Central memory CD8-positive, alpha-beta T cell (primary cell): ENCODE data around the gene PDXDC1.
"Not testable (repeated sequence)": the region's sequence is repeated elsewhere in the genome, so short reads cannot be mapped to it uniquely, and the experiment has no call there.

Source experiments
- ATAC-seq: fragments of 150-1000 bp; cut with Tn5 transposase; replicated peaks from 2 replicates; pipeline ENCODE4 v1.10.0; 2022; ENCODE audit warnings: mild to moderate bottlenecking, moderate FRiP score, moderate number of reproducible peaks; ENCODE audit not compliant: poor library complexity, severe bottlenecking; ENCODE audit errors: extremely low read depth
- DNase-seq, 2 donors: peaks; one replicate each; pipeline ENCODE4 v3.0.0; 2021; ENCODE audit warnings: low spot score in 2 of 2
- H3K27ac Mint-ChIP-seq: one replicate; pipeline ENCODE4 v1.8.0; 2022; ENCODE audit warnings: low read depth, mild to moderate bottlenecking, moderate library complexity, mixed read lengths
- H3K27me3 Mint-ChIP-seq: one replicate; pipeline ENCODE4 v1.8.0; 2022; ENCODE audit warnings: mixed read lengths
- H3K36me3 Mint-ChIP-seq: one replicate; pipeline ENCODE4 v1.8.0; 2022; ENCODE audit warnings: mild to moderate bottlenecking, moderate library complexity, mixed read lengths; ENCODE audit not compliant: insufficient read depth
- H3K4me1 Mint-ChIP-seq: one replicate; pipeline ENCODE4 v1.8.0; 2022; ENCODE audit warnings: mixed read lengths
- H3K4me3 Mint-ChIP-seq: one replicate; pipeline ENCODE4 v1.8.0; 2022; ENCODE audit warnings: mild to moderate bottlenecking, moderate library complexity, mixed read lengths
- H3K9me3 Mint-ChIP-seq: one replicate; pipeline ENCODE4 v1.8.0; 2022; ENCODE audit warnings: mixed read lengths

Gene PDXDC1

DNA sequence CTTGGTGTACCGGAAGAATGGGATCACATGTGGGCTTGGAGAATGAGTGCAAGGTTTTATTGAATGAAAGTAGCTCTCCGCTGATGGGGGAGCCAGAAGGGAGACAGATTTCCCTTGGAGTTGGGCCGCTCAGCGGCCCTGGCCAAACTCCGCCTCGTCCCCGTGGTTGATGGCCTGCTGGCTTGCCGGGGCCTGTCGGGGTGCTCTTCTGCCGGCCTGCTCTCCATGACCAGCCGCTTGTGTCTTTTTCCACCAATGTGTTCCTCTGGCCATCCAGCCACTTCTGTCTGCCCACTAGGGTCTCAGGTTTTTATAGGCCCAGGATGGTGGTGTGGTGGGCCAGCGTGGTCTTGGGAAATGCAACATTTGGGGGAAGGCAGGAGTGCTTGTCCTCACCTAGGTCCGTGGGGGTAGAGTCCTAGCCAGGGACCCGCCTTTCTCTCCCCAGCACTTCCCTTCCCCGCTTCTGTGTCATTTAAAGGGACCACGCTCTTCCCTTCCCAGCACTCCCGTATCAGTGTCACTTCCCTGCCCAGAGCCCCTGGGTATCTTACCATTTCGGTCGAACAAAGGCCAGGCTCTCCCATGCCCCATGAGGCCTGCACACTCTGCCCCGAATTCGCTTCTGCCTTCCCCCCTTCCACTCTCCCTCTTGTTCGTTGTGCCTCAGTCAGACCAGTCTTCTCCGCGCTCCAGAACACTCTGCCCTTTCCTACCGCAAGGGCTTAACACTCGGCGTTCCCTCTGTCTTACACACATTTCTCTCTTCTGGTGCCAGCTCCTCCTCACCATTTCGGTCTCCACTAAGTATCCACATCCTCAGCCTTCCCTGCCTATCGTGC lies 52.9 kb downstream of the PDXDC1 start:
- H3K9me3 Mint-ChIP-seq, H3K27me3 Mint-ChIP-seq, H3K4me3 Mint-ChIP-seq, ATAC-seq, DNase-seq: not testable (repeated sequence)
- peaks cover 41% of the 10 kb centered on the region for H3K4me1 Mint-ChIP-seq
- peaks cover 61% of the 10 kb centered on the region for H3K36me3 Mint-ChIP-seq
- H3K27ac Mint-ChIP-seq, result peak overlapping the region; percentile 73

DNA sequence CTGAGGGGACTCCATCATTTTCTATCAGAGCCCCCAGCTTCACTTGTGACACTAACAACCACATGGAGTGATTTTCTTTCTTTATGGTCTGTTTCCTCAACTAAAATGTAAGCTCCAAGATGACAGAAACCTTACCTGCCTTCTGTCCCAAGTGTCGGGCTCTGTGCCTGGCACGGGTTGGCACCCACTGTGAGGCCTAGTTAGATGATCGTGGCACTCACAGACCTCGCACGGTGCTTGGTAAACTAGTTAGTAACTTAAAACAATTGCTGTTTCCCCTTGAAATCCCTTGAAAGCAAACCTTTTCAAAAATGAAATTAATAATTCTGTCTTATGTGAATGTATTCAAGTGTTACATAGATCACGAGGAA lies 53.5 kb downstream of the PDXDC1 start:
- not testable (repeated sequence) for H3K9me3 Mint-ChIP-seq, H3K4me3 Mint-ChIP-seq, H3K27me3 Mint-ChIP-seq, ATAC-seq, DNase-seq
- H3K4me1 Mint-ChIP-seq, result peaks cover 42% of the 10 kb centered on the region
- peak overlapping the region; percentile 73 for H3K27ac Mint-ChIP-seq
- peaks cover 57% of the 10 kb centered on the region for H3K36me3 Mint-ChIP-seq

DNA sequence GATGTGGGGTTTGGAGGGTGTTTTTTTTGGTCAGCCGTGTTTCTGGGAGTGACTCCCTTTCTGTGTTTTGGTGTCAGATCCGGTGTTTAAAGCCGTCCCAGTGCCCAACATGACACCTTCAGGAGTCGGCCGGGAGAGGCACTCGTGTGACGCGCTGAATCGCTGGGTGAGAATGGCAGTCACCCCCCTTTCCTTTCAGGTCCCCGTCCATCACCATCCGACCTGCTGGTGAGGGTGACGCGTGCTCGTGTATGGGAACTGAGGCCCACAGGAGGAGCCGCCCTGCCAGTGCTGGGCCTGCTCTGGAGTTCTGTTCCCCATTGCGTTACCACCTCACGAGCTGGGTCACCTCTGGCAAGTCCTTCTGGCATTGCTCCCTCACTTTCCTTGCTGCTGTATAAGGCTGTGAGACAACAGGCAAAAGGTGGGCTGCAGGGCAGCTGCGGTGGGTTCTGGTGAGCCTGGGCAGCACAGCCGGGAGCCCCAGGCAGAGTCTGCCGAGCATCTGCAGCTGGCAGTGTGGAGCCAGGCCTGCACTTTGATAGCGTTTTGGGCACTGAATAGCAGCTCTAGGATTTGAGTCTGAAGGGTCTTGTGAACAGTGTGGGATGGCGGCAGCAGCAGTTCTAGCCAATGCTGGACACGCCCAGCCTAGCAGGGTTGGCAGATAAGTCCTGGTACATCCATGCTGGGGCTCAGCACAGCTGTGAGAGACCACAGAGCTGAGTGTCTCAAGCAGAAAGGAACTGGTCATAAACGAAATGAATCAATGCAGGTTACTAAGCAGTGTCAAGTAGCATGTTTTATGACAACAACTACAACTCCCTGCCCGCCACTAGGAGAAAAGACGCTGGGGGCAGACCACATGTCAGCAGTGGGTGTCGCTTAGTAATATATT lies 54.2 kb downstream of the PDXDC1 start:
- peak overlapping the region; percentile 73 for H3K27ac Mint-ChIP-seq
- H3K27me3 Mint-ChIP-seq, DNase-seq, ATAC-seq, H3K4me3 Mint-ChIP-seq, H3K9me3 Mint-ChIP-seq: not testable (repeated sequence)
- peaks cover 53% of the 10 kb centered on the region for H3K36me3 Mint-ChIP-seq
- H3K4me1 Mint-ChIP-seq, result peaks cover 42% of the 10 kb centered on the region

DNA sequence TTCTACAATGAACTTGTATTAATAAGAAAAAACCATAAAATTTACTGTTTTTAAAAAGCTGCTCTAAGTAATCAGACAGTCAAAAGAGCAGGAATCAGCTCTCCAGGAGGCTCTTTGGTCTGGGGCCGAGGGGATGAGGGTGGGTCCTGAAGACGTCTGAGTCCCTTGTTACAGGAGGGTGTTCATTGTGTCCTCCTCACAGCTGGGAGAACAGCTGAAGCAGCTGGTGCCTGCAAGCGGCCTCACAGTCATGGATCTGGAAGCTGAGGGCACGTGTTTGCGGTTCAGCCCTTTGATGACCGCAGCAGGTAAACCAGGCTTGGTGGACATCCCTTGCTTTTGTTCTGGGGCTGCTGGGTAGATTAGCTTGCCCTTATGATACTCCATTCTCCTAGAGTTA lies 54.9 kb downstream of the PDXDC1 start:
- not testable (repeated sequence) for H3K27ac Mint-ChIP-seq, DNase-seq, H3K27me3 Mint-ChIP-seq, H3K4me3 Mint-ChIP-seq, H3K9me3 Mint-ChIP-seq, ATAC-seq
- Mint-ChIP-seq H3K36me3 (peaks cover 50% of the 10 kb centered on the region), H3K4me1 (peaks cover 38% of the 10 kb centered on the region)

DNA sequence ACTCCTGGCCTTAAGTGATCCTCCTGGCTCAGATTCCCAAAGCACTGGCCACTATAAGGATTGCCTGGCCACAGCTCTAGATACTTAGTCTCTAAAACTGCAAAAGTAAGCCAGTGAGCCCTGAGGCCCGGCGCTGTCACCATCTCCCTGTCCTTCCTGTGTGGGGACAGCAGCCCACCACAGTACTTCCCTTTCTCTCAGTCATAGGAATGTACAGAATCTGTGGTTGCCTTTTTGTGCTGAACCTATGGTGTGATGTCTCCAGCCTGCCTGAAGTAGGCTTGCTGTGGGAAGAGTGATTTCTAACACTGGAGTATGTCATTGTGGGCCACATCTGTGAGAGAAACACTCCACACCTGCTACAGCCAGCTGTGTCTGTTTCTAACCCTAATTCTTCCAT lies 56.4 kb downstream of the PDXDC1 start:
- Mint-ChIP-seq H3K4me3 (no peak overlapping the region), H3K4me1 (peaks cover 27% of the 10 kb centered on the region), H3K9me3 (no peaks in the 10 kb centered on the region), H3K27ac (peak overlapping the region; percentile 85), H3K27me3 (no peaks in the 10 kb centered on the region), H3K36me3 (peaks cover 47% of the 10 kb centered on the region)
- ATAC-seq (peak; percentile 71), DNase-seq (no peak)

DNA sequence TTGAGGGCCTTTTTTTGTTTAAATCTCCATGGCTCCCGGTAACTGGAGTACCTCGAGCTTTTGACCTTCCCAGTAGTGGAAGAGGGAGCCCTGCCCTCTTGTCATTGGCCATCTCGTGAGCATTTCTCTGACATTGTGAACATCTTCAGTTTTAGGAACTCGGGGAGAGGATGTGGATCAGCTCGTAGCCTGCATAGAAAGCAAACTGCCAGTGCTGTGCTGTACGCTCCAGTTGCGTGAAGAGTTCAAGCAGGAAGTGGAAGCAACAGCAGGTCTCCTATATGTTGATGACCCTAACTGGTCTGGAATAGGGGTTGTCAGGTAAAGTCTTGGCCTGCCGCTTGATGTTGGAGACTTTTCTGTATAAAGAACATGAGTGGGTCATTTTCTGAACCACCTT lies 56.8 kb downstream of the PDXDC1 start:
- Mint-ChIP-seq H3K36me3 (peaks cover 48% of the 10 kb centered on the region), H3K27ac (peak overlapping the region; percentile 85), H3K9me3 (no peaks in the 10 kb centered on the region), H3K4me3 (no peak overlapping the region), H3K27me3 (no peaks in the 10 kb centered on the region), H3K4me1 (peaks cover 27% of the 10 kb centered on the region)
- no peak for ATAC-seq
- DNase-seq, result no peak

DNA sequence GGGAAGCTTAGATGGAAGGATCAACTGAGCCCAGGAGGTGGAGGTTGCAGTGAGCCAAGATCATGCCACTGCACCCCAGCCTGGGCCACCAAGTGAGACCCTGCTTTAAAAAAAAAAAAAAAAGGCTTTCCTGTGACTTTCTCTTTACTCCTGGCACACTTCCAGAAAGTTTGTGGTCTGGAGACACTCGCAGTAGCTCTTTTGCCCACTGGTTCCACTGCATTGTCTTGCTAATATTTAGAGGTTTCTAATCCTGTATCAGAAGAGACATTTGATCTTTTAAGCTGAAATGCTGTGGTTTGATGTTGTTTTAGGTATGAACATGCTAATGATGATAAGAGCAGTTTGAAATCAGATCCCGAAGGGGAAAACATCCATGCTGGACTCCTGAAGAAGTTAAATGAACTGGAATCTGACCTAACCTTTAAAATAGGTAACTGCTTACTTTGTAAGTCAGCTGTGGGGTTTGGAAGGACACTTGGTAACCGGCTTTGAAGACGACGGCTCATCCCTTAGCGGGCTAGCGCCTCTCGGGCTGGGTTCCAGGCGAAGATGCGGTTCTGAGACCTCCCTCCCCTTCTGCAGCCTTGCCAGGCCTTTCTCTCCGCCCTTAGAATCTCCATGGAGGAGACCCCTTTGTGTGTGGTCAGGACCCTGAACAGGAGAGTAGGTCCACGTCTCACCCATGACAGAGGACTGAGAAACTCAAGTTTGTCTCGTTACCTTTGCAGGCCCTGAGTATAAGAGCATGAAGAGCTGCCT lies 57.9 kb downstream of the PDXDC1 start:
- DNase-seq, result no peak
- ATAC-seq, result no peak
- H3K27ac Mint-ChIP-seq, result no peak overlapping the region
- H3K27me3 Mint-ChIP-seq, result no peaks in the 10 kb centered on the region
- H3K4me3 Mint-ChIP-seq, result no peak overlapping the region
- H3K4me1 Mint-ChIP-seq, result peaks cover 27% of the 10 kb centered on the region
- H3K9me3 Mint-ChIP-seq, result no peaks in the 10 kb centered on the region
- H3K36me3 Mint-ChIP-seq, result peaks cover 51% of the 10 kb centered on the region

DNA sequence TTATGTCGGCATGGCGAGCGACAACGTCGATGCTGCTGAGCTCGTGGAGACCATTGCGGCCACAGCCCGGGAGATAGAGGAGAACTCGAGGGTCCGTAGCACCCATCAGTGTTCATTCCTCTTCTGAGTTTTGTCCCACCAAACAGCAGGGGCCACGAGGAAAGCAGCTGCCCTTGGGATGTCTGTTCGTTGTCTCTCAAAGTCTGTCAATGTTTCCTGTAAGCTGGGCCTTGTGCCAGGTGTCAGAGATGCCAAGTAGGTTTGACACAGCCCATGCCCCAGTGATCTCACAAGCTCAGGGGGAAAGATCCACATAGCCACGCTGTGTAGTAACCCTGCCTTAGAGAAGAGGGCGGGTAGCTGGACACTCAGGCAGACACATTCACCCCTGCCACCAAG lies 58.5 kb downstream of the PDXDC1 start:
- no peak for DNase-seq
- Mint-ChIP-seq H3K27ac (no peak overlapping the region), H3K9me3 (no peaks in the 10 kb centered on the region)

DNA sequence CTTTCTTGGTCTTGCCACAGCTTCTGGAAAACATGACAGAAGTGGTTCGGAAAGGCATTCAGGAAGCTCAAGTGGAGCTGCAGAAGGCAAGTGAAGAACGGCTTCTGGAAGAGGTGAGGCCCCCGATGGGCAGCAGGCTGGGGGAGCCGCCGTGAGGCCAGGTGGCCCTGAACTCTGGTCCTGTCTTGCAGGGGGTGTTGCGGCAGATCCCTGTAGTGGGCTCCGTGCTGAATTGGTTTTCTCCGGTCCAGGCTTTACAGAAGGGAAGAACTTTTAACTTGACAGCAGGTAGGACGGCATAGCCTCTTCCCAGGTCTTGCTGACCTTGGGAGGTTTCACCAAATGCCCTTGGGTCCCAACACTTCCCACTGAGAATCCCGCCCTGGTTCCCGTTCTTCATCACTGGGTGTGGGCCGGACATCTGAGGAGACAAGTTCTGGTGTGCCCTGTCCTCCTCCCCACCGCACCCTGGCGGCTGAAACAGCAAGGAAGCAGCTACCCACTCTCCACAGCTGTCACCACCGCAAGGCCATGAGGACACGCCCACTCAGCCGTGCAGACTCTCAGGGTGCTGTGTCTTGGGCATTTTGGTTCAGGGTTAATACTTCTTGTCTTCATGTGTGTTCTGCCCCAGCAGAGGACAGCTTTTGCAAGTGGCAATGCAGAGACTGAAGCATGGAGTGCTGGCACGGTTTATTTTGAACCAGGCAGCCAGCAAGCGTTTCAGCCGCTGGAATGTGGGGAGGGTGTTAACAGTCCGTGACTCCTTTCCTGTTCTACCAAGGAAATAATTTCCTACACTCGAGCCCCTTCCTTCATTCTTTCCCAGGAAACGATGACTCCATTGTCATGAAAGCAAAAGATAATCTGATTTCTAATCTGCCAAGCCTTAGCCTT lies 59.7 kb downstream of the PDXDC1 start:
- DNase-seq (no peak), ATAC-seq (no peak)
- Mint-ChIP-seq H3K36me3 (peaks cover 48% of the 10 kb centered on the region), H3K27me3 (no peaks in the 10 kb centered on the region), H3K27ac (no peak overlapping the region), H3K9me3 (no peaks in the 10 kb centered on the region), H3K4me3 (no peak overlapping the region), H3K4me1 (peaks cover 15% of the 10 kb centered on the region)

More for the DNA sequence above, 58.5 kb downstream of the PDXDC1 start:
- H3K4me1 Mint-ChIP-seq, result peaks cover 21% of the 10 kb centered on the region
- H3K27me3 Mint-ChIP-seq, result no peaks in the 10 kb centered on the region
- no peak overlapping the region for H3K4me3 Mint-ChIP-seq
- H3K36me3 Mint-ChIP-seq, result peaks cover 49% of the 10 kb centered on the region
- ATAC-seq, result no peak

DNA sequence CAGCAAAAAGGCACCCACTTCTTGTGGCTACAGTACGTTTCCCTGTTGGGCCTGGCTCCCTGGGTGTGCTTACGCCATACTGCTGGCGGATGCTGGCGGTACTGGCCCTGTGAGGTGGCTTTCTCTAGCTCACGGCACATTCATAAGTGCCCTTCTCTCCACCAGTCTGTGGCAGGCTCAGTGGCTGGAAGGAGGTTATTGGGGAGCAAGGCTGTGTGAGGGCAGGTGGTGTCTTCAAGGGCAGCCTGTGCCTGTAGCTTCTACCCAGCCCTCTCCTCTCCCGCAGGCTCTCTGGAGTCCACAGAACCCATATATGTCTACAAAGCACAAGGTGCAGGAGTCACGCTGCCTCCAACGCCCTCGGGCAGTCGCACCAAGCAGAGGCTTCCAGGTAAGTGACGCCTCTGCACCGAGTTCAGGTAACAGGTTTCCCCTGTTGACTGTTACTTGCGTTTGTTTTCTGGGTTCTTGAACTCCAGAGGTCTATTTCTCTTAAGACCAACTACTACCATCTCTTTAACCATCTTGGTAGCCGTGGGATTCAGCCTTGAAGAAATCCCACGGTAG lies 60.4 kb downstream of the PDXDC1 start:
- Mint-ChIP-seq H3K27ac (no peak overlapping the region), H3K27me3 (no peaks in the 10 kb centered on the region), H3K36me3 (peaks cover 45% of the 10 kb centered on the region), H3K4me3 (no peak overlapping the region), H3K4me1 (peaks cover 15% of the 10 kb centered on the region), H3K9me3 (no peaks in the 10 kb centered on the region)
- ATAC-seq (no peak), DNase-seq (no peak)

DNA sequence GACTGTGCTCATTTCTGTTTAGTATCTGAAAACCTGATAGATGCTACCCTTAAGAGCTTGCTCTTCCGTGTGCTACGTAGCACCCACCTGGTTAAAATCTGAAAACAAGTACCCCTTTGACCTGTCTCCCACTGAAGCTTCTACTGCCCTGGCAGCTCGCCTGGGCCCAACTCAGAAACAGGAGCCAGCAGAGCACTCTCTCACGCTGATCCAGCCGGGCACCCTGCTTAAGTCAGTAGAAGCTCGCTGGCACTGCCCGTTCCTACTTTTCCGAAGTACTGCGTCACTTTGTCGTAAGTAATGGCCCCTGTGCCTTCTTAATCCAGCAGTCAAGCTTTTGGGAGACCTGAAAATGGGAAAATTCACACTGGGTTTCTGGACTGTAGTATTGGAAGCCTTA lies 62.2 kb downstream of the PDXDC1 start:
- no peak overlapping the region for H3K4me3 Mint-ChIP-seq
- DNase-seq (no peak), ATAC-seq (no peak)
- peaks cover 40% of the 10 kb centered on the region for H3K36me3 Mint-ChIP-seq
- H3K27ac Mint-ChIP-seq, result peak overlapping the region; percentile 19
- peaks cover 5% of the 10 kb centered on the region for H3K4me1 Mint-ChIP-seq
- H3K27me3 Mint-ChIP-seq, result no peaks in the 10 kb centered on the region
- no peaks in the 10 kb centered on the region for H3K9me3 Mint-ChIP-seq
